ENCODE data around the gene PARM1. TPM values are rescaled to one million over a fixed set of nuclear protein-coding genes. Genes with fewer than 3 reads are reported as not detected.

The PARM1 gene
- total RNA-seq, 4 donors from 2014 or later: 10.2 to 15.8 (median 10.5) TPM

DNA sequence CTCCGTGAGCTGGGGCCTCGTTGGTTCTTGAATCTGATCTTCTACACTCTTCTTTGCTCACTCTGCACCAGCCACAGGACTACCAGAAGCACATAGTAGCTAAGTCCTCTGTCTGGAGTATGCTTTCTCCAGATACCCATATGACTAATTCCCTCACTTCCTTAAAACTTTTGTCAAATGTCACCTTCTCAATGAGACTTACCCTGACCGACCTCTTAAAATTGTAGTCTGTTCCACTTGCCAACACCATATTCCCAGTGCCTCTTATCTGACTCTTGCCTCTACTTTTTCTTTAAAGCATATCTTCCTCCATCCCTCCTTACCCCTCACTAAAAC, 10.0 kb downstream of the PARM1 start:
- no peaks in the 10 kb centered on the region for H3K27me3 ChIP-seq
- H3K4me3 ChIP-seq: no peak overlapping the region
- TF ChIP-seq CTCF (IDR thresholded peaks at IDR 0.05): no peak
- TF ChIP-seq POLR2A (IDR thresholded peaks at IDR 0.05): no peak

GRCh38 chr4:74944354-74944793, 11.5 kb downstream of the PARM1 start:
- DNase-seq: peak in 2 of 3 donors; percentile 51 to 57

More for the DNA sequence above, 10.0 kb downstream of the PARM1 start:
- Histone ChIP-seq H3K36me3 (no peaks in the 10 kb centered on the region), H3K27ac (no peak overlapping the region), H3K4me1 (no peaks in the 10 kb centered on the region), H3K9me3 (no peaks in the 10 kb centered on the region)
- DNase-seq: no peak

DNA sequence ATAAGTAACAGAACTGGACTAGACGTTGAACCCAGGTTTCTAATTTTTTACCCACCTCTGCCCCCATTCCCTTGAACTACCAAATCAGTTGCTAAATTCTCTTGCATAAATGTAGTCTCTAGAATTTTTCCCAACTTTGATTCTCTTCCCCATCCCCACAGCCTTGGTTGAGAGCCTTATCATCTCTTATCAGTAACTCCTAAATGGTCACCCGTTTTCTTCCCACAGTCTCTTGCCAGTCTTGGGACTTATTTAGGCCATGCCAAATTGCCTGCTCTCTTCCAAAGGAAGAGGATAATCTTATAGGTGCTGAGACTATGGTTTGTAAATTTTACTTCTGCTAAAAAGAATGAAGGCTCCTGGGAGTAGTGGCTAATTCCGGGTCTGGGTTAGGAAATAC, 13.3 kb downstream of the PARM1 start:
- TF ChIP-seq POLR2A (IDR thresholded peaks at IDR 0.05) (no peak), CTCF (IDR thresholded peaks at IDR 0.05) (no peak)
- Histone ChIP-seq H3K4me1 (no peaks in the 10 kb centered on the region), H3K36me3 (no peaks in the 10 kb centered on the region), H3K27me3 (no peaks in the 10 kb centered on the region), H3K9me3 (no peaks in the 10 kb centered on the region), H3K4me3 (no peak overlapping the region), H3K27ac (no peak overlapping the region)
- DNase-seq: no peak

More at GRCh38 chr4:74944354-74944793, 11.5 kb downstream of the PARM1 start:
- Histone ChIP-seq H3K4me3 (no peak overlapping the region), H3K27me3 (no peaks in the 10 kb centered on the region), H3K4me1 (no peaks in the 10 kb centered on the region), H3K27ac (no peak overlapping the region), H3K9me3 (no peaks in the 10 kb centered on the region), H3K36me3 (no peaks in the 10 kb centered on the region)
- TF ChIP-seq POLR2A (IDR thresholded peaks at IDR 0.05): no peak

DNA sequence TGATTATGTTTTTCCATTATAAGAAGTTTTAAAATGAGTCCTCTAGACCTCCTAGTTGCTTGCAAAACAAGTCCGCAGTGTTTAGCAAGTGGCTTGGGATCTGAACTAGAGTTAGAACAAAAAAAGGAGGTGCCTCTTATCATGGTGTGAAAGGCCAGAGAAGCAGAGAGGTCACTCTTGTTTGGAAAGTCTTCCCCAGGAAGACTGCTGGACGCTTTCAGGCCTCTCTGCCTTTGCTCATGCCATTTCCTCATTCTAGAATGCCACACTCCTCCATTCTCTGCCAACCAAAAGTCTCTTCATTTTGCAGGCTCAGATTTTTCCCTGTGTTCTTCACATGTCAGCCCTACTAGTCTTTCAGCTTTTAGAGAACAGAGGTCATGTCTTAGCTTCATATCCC, 14.9 kb downstream of the PARM1 start:
- TF ChIP-seq POLR2A (IDR thresholded peaks at IDR 0.05) (no peak), CTCF (IDR thresholded peaks at IDR 0.05) (no peak)
- no peak for DNase-seq
- Histone ChIP-seq H3K27ac (no peak overlapping the region), H3K4me3 (no peak overlapping the region), H3K36me3 (no peaks in the 10 kb centered on the region), H3K9me3 (no peaks in the 10 kb centered on the region), H3K27me3 (no peaks in the 10 kb centered on the region), H3K4me1 (no peaks in the 10 kb centered on the region)

- Histone ChIP-seq H3K36me3 (no peaks in the 10 kb centered on the region), H3K27me3 (no peaks in the 10 kb centered on the region), H3K4me1 (no peaks in the 10 kb centered on the region), H3K9me3 (no peaks in the 10 kb centered on the region), H3K4me3 (no peak overlapping the region), H3K27ac (no peak overlapping the region)
- TF ChIP-seq POLR2A (IDR thresholded peaks at IDR 0.05): no peak
- no peak for TF ChIP-seq CTCF (IDR thresholded peaks at IDR 0.05)
- DNase-seq: no peak
These were observed 15.3 kb downstream of the PARM1 start for GRCh38 chr4:74948236-74948635.

GRCh38 chr4:74950200-74950599, 17.3 kb downstream of the PARM1 start:
- Histone ChIP-seq H3K27ac (no peak overlapping the region), H3K27me3 (no peaks in the 10 kb centered on the region), H3K9me3 (no peaks in the 10 kb centered on the region), H3K4me1 (no peaks in the 10 kb centered on the region), H3K36me3 (no peaks in the 10 kb centered on the region), H3K4me3 (no peak overlapping the region)
- no peak for DNase-seq
- no peak for TF ChIP-seq POLR2A (IDR thresholded peaks at IDR 0.05)
- TF ChIP-seq CTCF (IDR thresholded peaks at IDR 0.05): no peak

Data from Peyer's patch (tissue), 4 donors.